SK-N-SH treated with all-trans-retinoic acid at 6 μM for 48 hours (cell line): Measurements from ENCODE around the gene SURF1.

Source experiments
- ATAC-seq: fragments of 200-7000 bp; cut with Tn5 transposase; 3 replicates; pipeline ENCODE4 v1.9.1; 2020; ENCODE audit warnings: mild to moderate bottlenecking, moderate library complexity
- ARNTL ChIP-seq: fragments of 450-650 bp; formaldehyde crosslinking; IDR thresholded peaks from 2 replicates; pipeline ENCODE4 v1.5.0; 2020; ENCODE audit warnings: low read depth, mild to moderate bottlenecking, moderate library complexity, borderline replicate concordance
- BACH2 ChIP-seq: fragments of 250-450 bp; sonication (Bioruptor Pico); IDR thresholded peaks from 2 replicates; pipeline ENCODE4 v1.9.0; 2021; ENCODE audit warnings: mild to moderate bottlenecking, borderline replicate concordance
- CSDC2 ChIP-seq: fragments of 250-450 bp; sonication (Bioruptor Pico); IDR thresholded peaks from 2 replicates; pipeline ENCODE4 v1.5.0; 2020; ENCODE audit warnings: mild to moderate bottlenecking, moderate library complexity
- ESRRG ChIP-seq: fragments of 250-450 bp; sonication (Bioruptor Pico); IDR thresholded peaks from 2 replicates; pipeline ENCODE4 v1.6.1; 2021; ENCODE audit warnings: mild to moderate bottlenecking
- GLIS3 ChIP-seq: fragments of 250-450 bp; sonication (Bioruptor Pico); IDR thresholded peaks from 2 replicates; pipeline ENCODE4 v1.5.0; 2020; ENCODE audit warnings: mild to moderate bottlenecking, moderate library complexity
- OSR1 ChIP-seq: fragments of 250-450 bp; sonication (Bioruptor Pico); IDR thresholded peaks from 2 replicates; pipeline ENCODE4 v1.8.0; 2022; ENCODE audit warnings: moderate library complexity, mild to moderate bottlenecking, inconsistent platforms
- POU6F1 ChIP-seq: fragments of 250-450 bp; sonication (Bioruptor Pico); IDR thresholded peaks from 2 replicates; pipeline ENCODE4 v1.8.0; 2021; ENCODE audit warnings: low read depth, mild to moderate bottlenecking, moderate library complexity, borderline replicate concordance
- PPARA ChIP-seq: fragments of 250-450 bp; sonication (Bioruptor Pico); IDR thresholded peaks from 2 replicates; pipeline ENCODE4 v1.5.0; 2020; ENCODE audit warnings: mild to moderate bottlenecking, borderline replicate concordance
- RARB ChIP-seq: fragments of 250-450 bp; sonication (Bioruptor Pico); IDR thresholded peaks from 2 replicates; pipeline ENCODE4 v1.8.0; 2021; ENCODE audit warnings: mild to moderate bottlenecking, moderate library complexity
- SNAI2 ChIP-seq: fragments of 250-450 bp; sonication (Bioruptor Pico); IDR thresholded peaks from 2 replicates; pipeline ENCODE4 v1.5.0; 2020; ENCODE audit warnings: mild to moderate bottlenecking, moderate library complexity
- TCF4 ChIP-seq: fragments of 250-450 bp; sonication (Bioruptor Pico); IDR thresholded peaks from 2 replicates; pipeline ENCODE4 v1.8.0; 2021; ENCODE audit warnings: mild to moderate bottlenecking, moderate library complexity, borderline replicate concordance
- ZC3H10 ChIP-seq: fragments of 250-450 bp; sonication (Bioruptor Pico); IDR thresholded peaks from 2 replicates; pipeline ENCODE4 v1.5.1; 2021; ENCODE audit warnings: mild to moderate bottlenecking, moderate library complexity
- ZFP30 ChIP-seq: fragments of 450-650 bp; formaldehyde crosslinking; IDR thresholded peaks from 2 replicates; pipeline ENCODE4 v1.5.0; 2022; ENCODE audit warnings: mild to moderate bottlenecking, moderate library complexity
- ZNF565 ChIP-seq: fragments of 450-650 bp; formaldehyde crosslinking; conservative IDR thresholded peaks from 2 replicates; pipeline ENCODE4 v1.5.0; 2020; ENCODE audit warnings: low read depth, mild to moderate bottlenecking, moderate library complexity
- ZNF70 ChIP-seq: fragments of 450-650 bp; formaldehyde crosslinking; IDR thresholded peaks from 2 replicates; pipeline ENCODE4 v1.5.0; 2020; ENCODE audit warnings: mild to moderate bottlenecking, moderate library complexity
- ZNF8 ChIP-seq: fragments of 450-650 bp; formaldehyde crosslinking; IDR thresholded peaks from 2 replicates; pipeline ENCODE4 v1.5.0; 2020; ENCODE audit warnings: mild to moderate bottlenecking, moderate library complexity
- TF ChIP-seq, protein P1 (sequence below): fragments of 250-450 bp; sonication (Bioruptor Pico); IDR thresholded peaks from 2 replicates; pipeline ENCODE4 v1.5.1; 2021; ENCODE audit warnings: mild to moderate bottlenecking, moderate library complexity
- TF ChIP-seq, protein P2 (sequence below): fragments of 250-450 bp; sonication (Bioruptor Pico); IDR thresholded peaks from 2 replicates; pipeline ENCODE4 v1.8.0; 2020; ENCODE audit warnings: mild to moderate bottlenecking, moderate library complexity, borderline replicate concordance

Gene SURF1

GRCh38 chr9:133354766-133355165, 1.5 kb downstream of the SURF1 start:
- ATAC-seq, result no peak
- TF ChIP-seq ZC3H10 (CRISPR knock-in tag) (no peak), ZNF70 (no peak), SNAI2 (CRISPR knock-in tag) (no peak), ZNF8 (CRISPR knock-in tag) (no peak), ZNF565 (CRISPR knock-in tag) (no peak), GLIS3 (no peak), ARNTL (CRISPR knock-in tag) (no peak), TCF4 (CRISPR knock-in tag) (no peak), PPARA (CRISPR knock-in tag) (no peak), POU6F1 (CRISPR knock-in tag) (no peak), ESRRG (CRISPR knock-in tag) (no peak), ZFP30 (CRISPR knock-in tag) (no peak)
- TF ChIP-seq, protein P1, sequence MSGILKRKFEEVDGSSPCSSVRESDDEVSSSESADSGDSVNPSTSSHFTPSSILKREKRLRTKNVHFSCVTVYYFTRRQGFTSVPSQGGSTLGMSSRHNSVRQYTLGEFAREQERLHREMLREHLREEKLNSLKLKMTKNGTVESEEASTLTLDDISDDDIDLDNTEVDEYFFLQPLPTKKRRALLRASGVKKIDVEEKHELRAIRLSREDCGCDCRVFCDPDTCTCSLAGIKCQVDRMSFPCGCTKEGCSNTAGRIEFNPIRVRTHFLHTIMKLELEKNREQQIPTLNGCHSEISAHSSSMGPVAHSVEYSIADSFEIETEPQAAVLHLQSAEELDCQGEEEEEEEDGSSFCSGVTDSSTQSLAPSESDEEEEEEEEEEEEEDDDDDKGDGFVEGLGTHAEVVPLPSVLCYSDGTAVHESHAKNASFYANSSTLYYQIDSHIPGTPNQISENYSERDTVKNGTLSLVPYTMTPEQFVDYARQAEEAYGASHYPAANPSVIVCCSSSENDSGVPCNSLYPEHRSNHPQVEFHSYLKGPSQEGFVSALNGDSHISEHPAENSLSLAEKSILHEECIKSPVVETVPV, result no peak
- TF ChIP-seq, protein P2, sequence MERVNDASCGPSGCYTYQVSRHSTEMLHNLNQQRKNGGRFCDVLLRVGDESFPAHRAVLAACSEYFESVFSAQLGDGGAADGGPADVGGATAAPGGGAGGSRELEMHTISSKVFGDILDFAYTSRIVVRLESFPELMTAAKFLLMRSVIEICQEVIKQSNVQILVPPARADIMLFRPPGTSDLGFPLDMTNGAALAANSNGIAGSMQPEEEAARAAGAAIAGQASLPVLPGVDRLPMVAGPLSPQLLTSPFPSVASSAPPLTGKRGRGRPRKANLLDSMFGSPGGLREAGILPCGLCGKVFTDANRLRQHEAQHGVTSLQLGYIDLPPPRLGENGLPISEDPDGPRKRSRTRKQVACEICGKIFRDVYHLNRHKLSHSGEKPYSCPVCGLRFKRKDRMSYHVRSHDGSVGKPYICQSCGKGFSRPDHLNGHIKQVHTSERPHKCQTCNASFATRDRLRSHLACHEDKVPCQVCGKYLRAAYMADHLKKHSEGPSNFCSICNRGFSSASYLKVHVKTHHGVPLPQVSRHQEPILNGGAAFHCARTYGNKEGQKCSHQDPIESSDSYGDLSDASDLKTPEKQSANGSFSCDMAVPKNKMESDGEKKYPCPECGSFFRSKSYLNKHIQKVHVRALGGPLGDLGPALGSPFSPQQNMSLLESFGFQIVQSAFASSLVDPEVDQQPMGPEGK, result no peak

DNA sequence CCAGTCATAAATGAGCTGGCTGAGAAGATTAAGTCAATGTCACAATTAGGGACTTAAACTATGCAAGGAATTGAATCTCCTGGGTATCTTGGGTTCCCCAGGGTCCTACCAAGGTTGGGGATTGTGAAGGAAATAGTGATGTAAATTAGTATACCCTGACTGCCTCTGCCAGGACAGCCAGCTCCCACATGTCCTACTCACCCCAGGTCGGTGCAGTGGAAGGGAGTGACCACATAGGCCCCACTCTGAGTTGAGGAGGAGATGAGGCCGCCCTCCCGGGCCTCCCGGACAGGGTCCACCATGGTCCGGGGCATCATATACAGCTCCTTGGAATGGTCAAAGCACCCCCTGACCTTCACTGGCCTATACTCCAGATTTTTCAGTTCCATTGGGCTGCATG, 2.7 kb downstream of the SURF1 start:
- TF ChIP-seq BACH2 (CRISPR knock-in tag), result no peak
- ATAC-seq, result no peak

GRCh38 chr9:133352635-133353340, 3.5 kb downstream of the SURF1 start:
- TF ChIP-seq CSDC2 (CRISPR knock-in tag), result no peak
- no peak for TF ChIP-seq RARB
- no peak for TF ChIP-seq ARNTL (CRISPR knock-in tag)
- TF ChIP-seq, protein P1, result no peak; the same call in 1 of the 2 replicates
- no peak for TF ChIP-seq ZFP30 (CRISPR knock-in tag)
- no peak for TF ChIP-seq POU6F1 (CRISPR knock-in tag)
- no peak for TF ChIP-seq BACH2 (CRISPR knock-in tag)
- no peak for TF ChIP-seq TCF4 (CRISPR knock-in tag)
- TF ChIP-seq GLIS3, result no peak
- no peak for TF ChIP-seq SNAI2 (CRISPR knock-in tag)
- no peak for TF ChIP-seq ZNF8 (CRISPR knock-in tag)
- no peak for TF ChIP-seq ZNF565 (CRISPR knock-in tag)
- TF ChIP-seq PPARA (CRISPR knock-in tag), result no peak
- no peak for TF ChIP-seq OSR1
- TF ChIP-seq ZC3H10 (CRISPR knock-in tag), result no peak
- TF ChIP-seq, all 23 proteins: peak for 0
- no peak for ATAC-seq
